GM12872 (cell line): ENCODE measurements around the gene NRSN1.

Experiments
- TF ChIP-seq, protein P1 (sequence below): IDR thresholded peaks from 3 replicates; pipeline ENCODE4 v1.5.1; 2011; ENCODE audit warnings: low read depth, mild to moderate bottlenecking, low read length, moderate library complexity; ENCODE audit not compliant: insufficient read depth

The NRSN1 gene

GRCh38 chr6:24139639-24140038 is 13.6 kb downstream of the NRSN1 start:
- TF ChIP-seq, protein P1, sequence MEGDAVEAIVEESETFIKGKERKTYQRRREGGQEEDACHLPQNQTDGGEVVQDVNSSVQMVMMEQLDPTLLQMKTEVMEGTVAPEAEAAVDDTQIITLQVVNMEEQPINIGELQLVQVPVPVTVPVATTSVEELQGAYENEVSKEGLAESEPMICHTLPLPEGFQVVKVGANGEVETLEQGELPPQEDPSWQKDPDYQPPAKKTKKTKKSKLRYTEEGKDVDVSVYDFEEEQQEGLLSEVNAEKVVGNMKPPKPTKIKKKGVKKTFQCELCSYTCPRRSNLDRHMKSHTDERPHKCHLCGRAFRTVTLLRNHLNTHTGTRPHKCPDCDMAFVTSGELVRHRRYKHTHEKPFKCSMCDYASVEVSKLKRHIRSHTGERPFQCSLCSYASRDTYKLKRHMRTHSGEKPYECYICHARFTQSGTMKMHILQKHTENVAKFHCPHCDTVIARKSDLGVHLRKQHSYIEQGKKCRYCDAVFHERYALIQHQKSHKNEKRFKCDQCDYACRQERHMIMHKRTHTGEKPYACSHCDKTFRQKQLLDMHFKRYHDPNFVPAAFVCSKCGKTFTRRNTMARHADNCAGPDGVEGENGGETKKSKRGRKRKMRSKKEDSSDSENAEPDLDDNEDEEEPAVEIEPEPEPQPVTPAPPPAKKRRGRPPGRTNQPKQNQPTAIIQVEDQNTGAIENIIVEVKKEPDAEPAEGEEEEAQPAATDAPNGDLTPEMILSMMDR: no peak

DNA sequence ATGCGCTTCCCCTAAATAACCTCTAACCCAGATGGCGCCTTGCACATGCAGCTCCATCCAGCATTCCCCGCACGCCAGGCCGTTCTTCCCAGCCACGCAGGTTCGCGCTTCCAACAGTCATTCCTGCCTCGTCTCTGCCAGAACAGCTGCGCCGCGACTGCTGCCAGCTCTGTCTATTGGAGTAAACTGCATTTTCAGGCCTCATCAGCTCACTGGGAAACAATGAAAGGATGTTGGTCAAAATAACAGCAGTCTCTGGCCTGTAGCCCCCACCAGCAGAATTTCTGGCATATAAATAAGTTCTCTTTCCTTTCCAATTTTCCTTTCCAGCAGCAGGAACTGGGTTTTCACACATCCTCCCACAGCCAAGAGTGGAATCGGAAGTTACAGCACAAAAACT is 14.6 kb downstream of the NRSN1 start:
- TF ChIP-seq, protein P1: no peak

GRCh38 chr6:24145690-24146131 is 19.7 kb downstream of the NRSN1 start:
- TF ChIP-seq, protein P1: no peak

- TF ChIP-seq, protein P1: no peak
These were observed 20.9 kb downstream of the NRSN1 start for GRCh38 chr6:24146871-24147270.

DNA sequence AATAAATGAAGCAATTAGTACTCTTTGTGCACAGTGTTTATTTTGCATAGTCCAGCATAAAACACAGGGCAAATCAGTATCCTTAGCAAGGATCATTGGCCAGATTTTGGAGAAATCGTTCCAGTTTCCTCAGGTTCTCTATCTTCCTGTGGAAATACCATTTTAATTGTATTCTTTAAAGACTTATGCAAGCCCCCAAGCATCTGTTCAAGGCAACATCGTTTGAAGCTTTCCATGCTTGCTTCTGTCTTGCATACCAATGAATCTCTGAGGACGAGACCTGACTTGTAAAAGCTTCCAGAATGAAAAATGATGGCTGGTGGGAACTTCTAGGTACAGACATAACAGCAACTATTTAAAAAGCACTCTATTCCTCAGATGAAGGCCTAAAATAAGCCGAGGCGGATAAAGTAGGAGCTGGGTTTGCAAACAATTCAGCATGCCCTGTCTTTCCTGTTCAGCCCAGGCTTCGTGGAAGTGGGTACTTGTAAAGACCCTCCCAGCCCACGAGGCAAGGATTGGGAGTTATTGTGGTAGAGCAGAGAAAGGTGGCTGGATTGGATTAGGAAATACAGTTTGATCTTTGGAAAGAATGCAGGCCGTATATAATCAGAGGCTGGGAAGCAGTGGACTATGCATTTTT is 21.6 kb downstream of the NRSN1 start:
- TF ChIP-seq, protein P1: no peak

- TF ChIP-seq, protein P1: no peak
These were observed 22.1 kb downstream of the NRSN1 start for GRCh38 chr6:24148154-24148570.

- TF ChIP-seq, protein P1: no peak
These were observed 22.7 kb downstream of the NRSN1 start for GRCh38 chr6:24148684-24149083.

DNA sequence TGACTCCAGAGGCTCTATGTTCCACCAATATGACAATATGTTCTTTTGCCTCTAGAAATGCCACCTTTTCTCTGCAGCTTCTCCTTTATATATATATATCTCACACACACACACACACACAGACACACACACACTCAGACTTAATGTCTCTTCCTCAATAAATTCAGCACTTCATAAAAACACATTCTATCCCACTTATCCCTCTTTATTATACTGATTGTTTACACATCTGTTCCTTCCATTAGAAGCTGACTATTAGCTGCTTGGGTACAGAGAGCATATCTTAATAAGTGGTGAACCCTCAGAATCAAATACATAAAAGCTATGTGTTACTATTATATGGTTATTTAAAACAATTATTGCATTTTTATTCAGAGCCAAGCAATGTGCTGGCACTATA is 23.3 kb downstream of the NRSN1 start:
- TF ChIP-seq, protein P1: no peak
